Activated CD8-positive, alpha-beta memory T cell treated with anti-CD3 and anti-CD28 coated beads, Interleukin-2, amount 10 ng/mL, durations not matched to agents 7 days and 5 days (primary cell): Measurements from ENCODE around the gene RAMP3. TPM values are rescaled to one million over a fixed set of nuclear protein-coding genes. Genes with fewer than 3 reads are reported as not detected.

Experiments
- ATAC-seq: fragments of 150-1000 bp; cut with Tn5 transposase; one replicate; pipeline ENCODE4 v1.10.0; 2021; ENCODE audit warnings: moderate library complexity
- CTCF ChIA-PET: fragments of 350-600 bp; sonication (Branson Sonifier 250); formaldehyde crosslinking; loops from one replicate; lab custom pipeline; 2021; ENCODE audit warnings: antibody characterized with exemption; lab: Charles Lee
- DNase-seq: peaks from one replicate; pipeline ENCODE4 v3.0.0-alpha.2; 2020
- H3K27ac Mint-ChIP-seq: one replicate; pipeline ENCODE4 v1.8.0; 2021; ENCODE audit warnings: mild to moderate bottlenecking, mixed read lengths
- H3K27me3 Mint-ChIP-seq: one replicate; pipeline ENCODE4 v1.8.0; 2021; ENCODE audit warnings: mixed read lengths
- H3K36me3 Mint-ChIP-seq: one replicate; pipeline ENCODE4 v1.8.0; 2021; ENCODE audit warnings: mild to moderate bottlenecking, mixed read lengths
- H3K4me1 Mint-ChIP-seq: one replicate; pipeline ENCODE4 v1.8.0; 2021; ENCODE audit warnings: mixed read lengths
- H3K4me3 Mint-ChIP-seq: one replicate; pipeline ENCODE4 v1.8.0; 2021; ENCODE audit warnings: mild to moderate bottlenecking, moderate library complexity, mixed read lengths
- H3K9me3 Mint-ChIP-seq: one replicate; pipeline ENCODE4 v1.8.0; 2022; ENCODE audit warnings: low read depth, mixed read lengths
- total RNA-seq, 2 experiments: library from RNA; stranded (reverse); gene quantifications; one replicate each; pipeline ENCODE4 v1.2.3, GENCODE V29; 2021

The RAMP3 gene
- total RNA-seq, 2 experiments from 2014 or later, result not detected

DNA sequence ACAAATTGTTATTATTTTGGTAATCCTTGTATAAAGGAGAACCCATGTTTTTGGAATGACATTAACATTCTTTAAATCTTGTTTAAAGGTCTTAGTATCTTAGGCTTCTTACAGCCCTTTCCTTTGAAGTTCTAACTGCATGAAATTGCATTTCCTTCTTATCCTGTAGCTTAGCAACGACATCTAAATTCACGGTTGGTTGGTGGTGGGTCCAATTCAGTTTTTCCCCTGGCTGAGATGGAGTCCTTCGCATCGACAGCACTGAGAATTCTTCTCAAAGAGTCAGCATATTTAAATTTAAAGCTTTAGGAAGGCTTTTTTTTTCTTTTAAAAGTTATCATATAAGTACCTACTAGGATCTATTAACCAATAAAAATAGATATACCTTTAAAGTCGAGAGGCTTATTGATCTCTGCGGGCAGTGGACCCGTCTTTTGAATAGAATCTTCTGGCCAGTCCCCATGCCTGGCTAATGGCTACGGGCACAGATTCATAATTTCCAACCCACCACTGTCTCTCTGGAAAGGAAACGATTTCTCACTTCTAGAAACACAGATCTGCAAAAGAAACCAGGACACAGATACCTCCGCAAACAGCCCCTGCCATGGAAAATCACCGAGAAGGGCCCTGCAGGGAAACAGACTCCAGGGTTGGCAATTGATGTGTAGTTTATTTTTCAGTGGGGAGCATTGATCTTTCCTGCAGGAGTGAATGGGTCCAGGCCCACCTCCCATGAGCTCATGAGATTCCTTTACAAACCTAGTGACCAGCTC is 63.4 kb downstream of the RAMP3 start:
- no peak for ATAC-seq
- peaks cover 33% of the 10 kb centered on the region for H3K27me3 Mint-ChIP-seq
- H3K27ac Mint-ChIP-seq, result no peak overlapping the region
- no peaks in the 10 kb centered on the region for H3K4me1 Mint-ChIP-seq
- no peak for DNase-seq
- H3K9me3 Mint-ChIP-seq, result no peaks in the 10 kb centered on the region
- no peaks in the 10 kb centered on the region for H3K36me3 Mint-ChIP-seq
- CTCF ChIA-PET, result no interaction called here
- no peak overlapping the region for H3K4me3 Mint-ChIP-seq

GRCh38 chr7:45221896-45222604 is 64.5 kb downstream of the RAMP3 start:
- ATAC-seq, result no peak

GRCh38 chr7:45223078-45223477 is 65.5 kb downstream of the RAMP3 start:
- H3K4me1 Mint-ChIP-seq, result no peaks in the 10 kb centered on the region
- H3K9me3 Mint-ChIP-seq, result no peaks in the 10 kb centered on the region
- H3K27me3 Mint-ChIP-seq, result peaks cover 29% of the 10 kb centered on the region
- no peak overlapping the region for H3K4me3 Mint-ChIP-seq
- no peaks in the 10 kb centered on the region for H3K36me3 Mint-ChIP-seq
- DNase-seq (no peak), ATAC-seq (no peak)
- CTCF ChIA-PET, result no interaction called here
- no peak overlapping the region for H3K27ac Mint-ChIP-seq

More at GRCh38 chr7:45221896-45222604, 64.5 kb downstream of the RAMP3 start:
- H3K4me1 Mint-ChIP-seq, result no peaks in the 10 kb centered on the region
- H3K36me3 Mint-ChIP-seq, result no peaks in the 10 kb centered on the region
- peaks cover 31% of the 10 kb centered on the region for H3K27me3 Mint-ChIP-seq
- CTCF ChIA-PET, result no interaction called here
- no peak for DNase-seq
- no peak overlapping the region for H3K27ac Mint-ChIP-seq
- no peak overlapping the region for H3K4me3 Mint-ChIP-seq
- no peaks in the 10 kb centered on the region for H3K9me3 Mint-ChIP-seq

DNA sequence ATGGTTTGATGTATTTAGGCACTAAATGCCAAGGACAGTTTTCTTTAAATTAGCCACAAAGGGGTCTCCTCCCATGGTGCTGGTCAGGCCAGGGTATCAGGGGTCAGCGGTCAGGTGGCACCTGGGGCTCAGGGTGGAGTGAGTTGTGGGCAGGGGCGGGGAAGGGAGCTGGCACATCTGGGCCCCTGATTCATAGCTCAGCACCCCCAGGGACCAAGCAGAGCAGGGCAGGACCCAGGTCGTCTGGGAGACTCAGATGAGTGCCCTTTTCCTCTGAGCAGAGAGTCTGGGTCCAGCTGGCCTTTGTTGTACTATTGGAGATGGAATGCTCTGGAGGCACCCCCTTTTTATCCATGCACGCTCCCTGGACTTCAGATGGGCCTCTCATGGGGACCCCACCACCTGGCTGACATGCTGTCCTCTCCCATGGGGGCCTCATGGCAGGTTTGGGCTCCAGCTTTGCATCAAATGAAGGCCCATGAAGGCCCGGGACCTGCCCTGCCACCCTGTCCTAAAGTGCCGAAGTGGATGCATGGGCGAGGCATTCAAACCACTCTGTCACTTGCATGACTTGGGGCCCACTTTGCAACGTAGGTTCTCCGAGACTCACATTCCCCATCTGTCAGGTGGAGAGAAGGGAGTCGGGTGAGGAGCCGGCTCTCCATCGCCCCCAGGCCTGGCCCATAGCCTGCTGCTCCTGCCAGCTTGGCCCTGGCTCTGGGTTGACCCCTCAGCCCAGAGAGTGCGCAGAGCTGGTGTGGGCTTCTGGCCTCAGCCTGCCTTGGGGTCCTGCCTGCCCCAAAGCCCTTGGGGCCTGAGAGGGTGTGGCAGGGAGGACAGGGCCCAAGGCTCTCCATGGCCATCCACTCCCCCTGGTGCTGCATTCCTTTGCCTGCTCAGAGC is 66.4 kb downstream of the RAMP3 start:
- no peaks in the 10 kb centered on the region for H3K36me3 Mint-ChIP-seq

DNA sequence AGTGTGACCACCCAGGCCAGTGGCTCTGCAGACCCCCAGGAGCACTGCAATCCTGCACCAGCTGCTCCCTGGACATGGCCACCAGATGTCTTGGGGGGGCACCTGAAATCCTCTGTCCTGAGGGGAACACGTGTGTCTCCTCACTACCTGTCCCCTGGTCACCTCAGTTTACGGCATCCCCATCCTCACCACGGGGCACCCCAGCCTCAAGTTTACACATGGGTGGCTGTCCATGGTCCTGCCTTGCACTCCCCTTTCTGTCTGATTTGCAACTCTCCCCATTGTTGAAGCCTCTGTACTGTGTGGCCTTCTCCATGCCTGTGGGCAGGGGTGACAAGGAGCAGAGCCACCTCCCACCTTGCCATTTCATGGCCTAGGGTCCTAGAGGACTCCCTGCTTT is 67.2 kb downstream of the RAMP3 start:
- Mint-ChIP-seq H3K4me3 (no peak overlapping the region), H3K9me3 (no peaks in the 10 kb centered on the region), H3K36me3 (no peaks in the 10 kb centered on the region), H3K27me3 (peaks cover 36% of the 10 kb centered on the region), H3K27ac (no peak overlapping the region), H3K4me1 (no peaks in the 10 kb centered on the region)
- DNase-seq (no peak), ATAC-seq (no peak)
- CTCF ChIA-PET, result no interaction called here

More for the DNA sequence above, 66.4 kb downstream of the RAMP3 start:
- ATAC-seq (no peak), DNase-seq (no peak)
- Mint-ChIP-seq H3K4me3 (no peak overlapping the region), H3K27ac (no peak overlapping the region), H3K4me1 (no peaks in the 10 kb centered on the region), H3K27me3 (peaks cover 34% of the 10 kb centered on the region), H3K9me3 (no peaks in the 10 kb centered on the region)
- CTCF ChIA-PET, result no interaction called here

DNA sequence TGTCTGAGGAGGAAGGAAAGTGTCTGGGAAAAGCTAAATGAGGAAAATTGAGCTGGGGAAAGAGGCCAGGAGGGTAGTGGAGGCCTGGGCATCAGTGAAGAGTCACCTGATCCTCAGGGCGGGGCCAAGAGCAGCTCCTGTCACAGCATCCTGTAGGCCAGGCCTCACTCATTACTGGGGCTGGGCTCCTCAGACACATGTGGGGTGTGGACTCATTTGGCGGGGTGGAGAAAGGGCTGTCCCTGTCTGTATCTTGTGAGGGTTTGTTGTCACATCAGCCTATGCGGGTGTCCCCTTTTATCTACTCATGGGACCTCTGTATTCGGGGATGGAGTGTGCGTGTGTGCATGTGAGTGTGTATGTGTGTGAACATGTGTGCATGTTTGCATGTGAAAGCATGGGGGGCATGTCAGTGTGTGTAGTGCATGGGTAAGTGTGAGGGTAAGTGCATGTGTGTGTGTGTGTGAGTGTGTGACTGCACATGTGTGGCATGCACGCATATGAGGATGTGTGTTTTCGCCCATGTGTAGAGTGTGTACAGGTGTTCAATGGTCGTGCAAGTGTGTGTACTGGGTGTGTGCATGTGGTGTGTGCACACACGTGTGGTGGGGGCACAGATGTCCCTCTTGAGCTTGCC is 67.8 kb downstream of the RAMP3 start:
- DNase-seq (no peak), ATAC-seq (no peak)
- H3K36me3 Mint-ChIP-seq, result no peaks in the 10 kb centered on the region
- peaks cover 4% of the 10 kb centered on the region for H3K4me1 Mint-ChIP-seq
- H3K27ac Mint-ChIP-seq, result no peak overlapping the region
- H3K4me3 Mint-ChIP-seq, result no peak overlapping the region
- CTCF ChIA-PET, result no interaction called here
- no peaks in the 10 kb centered on the region for H3K9me3 Mint-ChIP-seq
- H3K27me3 Mint-ChIP-seq, result peaks cover 36% of the 10 kb centered on the region

DNA sequence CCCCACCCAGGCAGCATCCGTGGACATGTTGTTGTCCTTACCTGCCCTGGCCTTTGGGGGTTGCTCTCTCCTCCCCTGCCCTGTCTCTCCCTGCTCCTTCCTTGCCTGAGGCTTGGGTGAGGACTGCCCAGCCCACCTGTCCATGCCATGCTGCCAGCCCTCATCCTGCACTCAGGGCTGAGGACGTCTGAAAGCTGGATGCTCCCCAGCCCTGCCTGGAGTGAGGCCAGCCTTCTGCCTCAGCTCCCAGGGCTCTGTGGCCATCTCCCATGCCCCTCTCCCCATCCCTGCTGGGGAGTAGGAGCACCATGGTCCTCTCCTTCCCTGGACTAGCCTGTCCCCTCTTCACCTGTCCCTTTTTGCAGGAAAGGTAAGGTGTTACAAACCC is 68.4 kb downstream of the RAMP3 start:
- H3K9me3 Mint-ChIP-seq, result no peaks in the 10 kb centered on the region
- H3K4me3 Mint-ChIP-seq, result no peak overlapping the region
- peaks cover 38% of the 10 kb centered on the region for H3K27me3 Mint-ChIP-seq
- CTCF ChIA-PET, result no interaction called here
- H3K4me1 Mint-ChIP-seq, result peaks cover 4% of the 10 kb centered on the region
- H3K36me3 Mint-ChIP-seq, result no peaks in the 10 kb centered on the region
- DNase-seq, result no peak
- H3K27ac Mint-ChIP-seq, result no peak overlapping the region
- ATAC-seq, result no peak

DNA sequence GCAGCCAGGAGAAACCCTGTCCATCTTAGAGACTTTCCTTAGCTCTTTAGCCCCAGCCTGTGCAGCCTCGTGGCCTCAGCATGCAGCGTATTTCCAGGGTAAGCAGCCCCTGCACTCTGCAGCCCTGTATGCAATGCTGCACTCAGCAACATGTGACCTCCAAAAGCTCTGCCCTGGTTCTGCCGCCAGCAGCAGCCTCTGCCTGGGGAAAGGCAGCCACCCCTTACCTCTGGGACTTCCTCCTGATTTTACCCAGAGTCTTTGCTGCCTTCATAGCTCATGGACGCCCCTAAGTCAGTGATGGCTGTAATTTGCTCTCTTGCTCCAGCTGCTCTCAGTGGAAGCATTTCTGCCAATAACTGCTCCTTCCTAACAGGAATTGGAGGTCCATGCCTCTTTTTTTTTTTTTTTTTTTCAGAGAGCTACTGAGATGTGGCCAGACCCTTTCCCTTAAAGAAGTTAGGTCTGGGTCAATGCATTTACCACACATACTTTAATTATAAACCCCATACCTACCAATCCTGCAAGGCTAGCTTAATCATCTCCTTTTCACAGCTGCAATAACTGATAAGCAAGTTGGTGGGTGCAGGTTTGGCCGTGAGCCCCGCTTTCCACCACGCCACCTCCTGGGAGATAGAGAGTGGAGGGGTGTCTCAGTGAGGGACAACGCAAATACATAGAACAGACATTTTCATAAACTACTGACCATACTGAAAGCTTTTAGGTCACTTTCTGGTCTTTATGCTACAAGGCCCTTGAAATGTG is 71.7 kb downstream of the RAMP3 start:
- CTCF ChIA-PET, result interaction anchor here (1.5 kb wide), 1 partner anchor 18 kb away, joined by 3 read pairs; no protein-coding TSS in a partner anchor
- no peaks in the 10 kb centered on the region for H3K36me3 Mint-ChIP-seq
- H3K27me3 Mint-ChIP-seq, result peaks cover 57% of the 10 kb centered on the region
- no peak overlapping the region for H3K4me3 Mint-ChIP-seq
- H3K27ac Mint-ChIP-seq, result no peak overlapping the region
- DNase-seq, result no peak
- H3K4me1 Mint-ChIP-seq, result peaks cover 4% of the 10 kb centered on the region
- no peaks in the 10 kb centered on the region for H3K9me3 Mint-ChIP-seq
- no peak for ATAC-seq

DNA sequence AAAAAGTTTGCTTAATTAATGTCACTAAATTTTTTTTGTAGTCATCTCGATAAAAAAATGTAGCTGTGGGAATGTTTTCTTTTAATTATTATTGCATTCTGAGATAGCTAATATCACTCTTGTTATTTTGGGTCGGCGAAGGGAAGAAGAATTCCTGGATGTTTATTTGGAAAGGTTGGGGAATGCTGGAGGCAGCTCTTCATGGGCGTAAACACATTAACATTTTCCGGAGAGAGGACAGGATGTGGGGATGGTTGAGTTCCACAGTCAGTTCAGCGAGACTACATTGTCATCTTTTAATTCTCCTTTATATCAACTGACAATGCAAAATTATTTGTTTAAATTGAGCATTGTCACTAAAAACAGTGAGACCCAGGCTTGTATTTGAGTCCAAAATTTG is 72.5 kb downstream of the RAMP3 start:
- H3K27me3 Mint-ChIP-seq, result peaks cover 61% of the 10 kb centered on the region
- ATAC-seq, result no peak
- no peak overlapping the region for H3K4me3 Mint-ChIP-seq
- H3K27ac Mint-ChIP-seq, result no peak overlapping the region
- CTCF ChIA-PET, result no interaction called here
- peaks cover 4% of the 10 kb centered on the region for H3K4me1 Mint-ChIP-seq
- no peaks in the 10 kb centered on the region for H3K36me3 Mint-ChIP-seq
- H3K9me3 Mint-ChIP-seq, result no peaks in the 10 kb centered on the region
- no peak for DNase-seq

DNA sequence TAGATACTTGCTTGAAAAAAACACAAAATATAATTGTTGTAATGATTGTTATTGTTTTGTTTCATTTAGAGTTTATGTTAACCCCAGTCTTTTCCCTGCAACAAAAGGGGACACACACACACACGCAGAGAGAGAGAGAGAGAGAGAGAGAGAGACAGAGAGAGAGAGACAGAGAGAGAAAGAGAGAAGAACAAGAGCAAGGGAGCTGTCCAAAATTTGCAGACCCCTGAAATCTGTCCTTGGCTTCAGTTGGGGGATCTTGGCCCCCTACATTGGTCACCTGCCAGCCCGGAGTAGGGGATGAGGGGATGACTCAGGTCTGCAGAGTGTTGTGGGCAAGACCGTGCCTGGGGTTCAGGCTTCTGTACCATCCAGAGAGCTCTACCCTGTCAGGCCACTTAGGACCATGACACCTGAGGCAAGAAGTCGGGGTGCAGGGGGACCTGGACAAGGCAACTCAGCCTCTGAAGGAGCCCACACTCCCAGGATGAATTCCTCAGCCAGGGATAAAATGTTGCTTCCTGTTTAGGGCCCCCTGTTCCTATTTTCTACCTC is 73.1 kb downstream of the RAMP3 start:
- CTCF ChIA-PET, result no interaction called here

DNA sequence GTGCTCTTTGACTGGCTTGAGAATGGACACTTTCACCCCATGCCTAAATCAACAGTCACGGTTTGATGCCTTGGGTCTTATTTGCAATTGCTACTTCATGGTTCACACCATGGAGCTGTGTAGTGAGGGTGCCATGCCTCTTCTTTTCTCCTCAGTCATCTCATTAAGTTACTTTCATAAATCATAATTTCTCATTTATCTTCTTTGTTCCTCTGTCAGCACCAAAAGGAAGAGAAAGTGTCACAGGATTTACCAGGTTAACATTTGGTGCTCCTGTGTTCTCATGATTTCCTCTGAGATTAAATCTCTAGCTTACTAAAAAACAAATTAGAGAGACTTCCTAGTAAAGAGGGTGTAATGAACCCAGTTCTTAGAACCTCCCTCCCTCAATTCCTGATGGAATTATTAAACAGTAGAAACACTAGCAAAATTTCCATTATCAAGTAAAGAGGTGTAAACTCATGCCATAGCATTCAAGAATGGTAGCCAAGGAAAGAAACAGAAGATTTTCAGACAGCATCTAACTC is 75.7 kb downstream of the RAMP3 start:
- Mint-ChIP-seq H3K27ac (no peak overlapping the region), H3K36me3 (no peaks in the 10 kb centered on the region), H3K4me3 (no peak overlapping the region), H3K27me3 (peaks cover 77% of the 10 kb centered on the region), H3K9me3 (no peaks in the 10 kb centered on the region), H3K4me1 (peaks cover 4% of the 10 kb centered on the region)
- DNase-seq (no peak), ATAC-seq (no peak)
- CTCF ChIA-PET, result no interaction called here

More for the DNA sequence above, 73.1 kb downstream of the RAMP3 start:
- H3K27me3 Mint-ChIP-seq, result peaks cover 63% of the 10 kb centered on the region
- DNase-seq, result no peak
- no peak for ATAC-seq
- H3K36me3 Mint-ChIP-seq, result no peaks in the 10 kb centered on the region
- H3K4me1 Mint-ChIP-seq, result peaks cover 4% of the 10 kb centered on the region
- no peak overlapping the region for H3K4me3 Mint-ChIP-seq
- H3K9me3 Mint-ChIP-seq, result no peaks in the 10 kb centered on the region
- no peak overlapping the region for H3K27ac Mint-ChIP-seq
